Activated CD4-positive, alpha-beta T cell treated with anti-CD3 and anti-CD28 coated beads for 48 hours (primary cell): Measurements from ENCODE around the gene REPIN1.
"Not testable (repeated sequence)": the region's sequence is repeated elsewhere in the genome, so short reads cannot be mapped to it uniquely, and the experiment has no call there.

Experiments used
- DNase-seq: peaks from one replicate; pipeline ENCODE4 v3.0.0-alpha.2; 2020

The REPIN1 gene

DNA sequence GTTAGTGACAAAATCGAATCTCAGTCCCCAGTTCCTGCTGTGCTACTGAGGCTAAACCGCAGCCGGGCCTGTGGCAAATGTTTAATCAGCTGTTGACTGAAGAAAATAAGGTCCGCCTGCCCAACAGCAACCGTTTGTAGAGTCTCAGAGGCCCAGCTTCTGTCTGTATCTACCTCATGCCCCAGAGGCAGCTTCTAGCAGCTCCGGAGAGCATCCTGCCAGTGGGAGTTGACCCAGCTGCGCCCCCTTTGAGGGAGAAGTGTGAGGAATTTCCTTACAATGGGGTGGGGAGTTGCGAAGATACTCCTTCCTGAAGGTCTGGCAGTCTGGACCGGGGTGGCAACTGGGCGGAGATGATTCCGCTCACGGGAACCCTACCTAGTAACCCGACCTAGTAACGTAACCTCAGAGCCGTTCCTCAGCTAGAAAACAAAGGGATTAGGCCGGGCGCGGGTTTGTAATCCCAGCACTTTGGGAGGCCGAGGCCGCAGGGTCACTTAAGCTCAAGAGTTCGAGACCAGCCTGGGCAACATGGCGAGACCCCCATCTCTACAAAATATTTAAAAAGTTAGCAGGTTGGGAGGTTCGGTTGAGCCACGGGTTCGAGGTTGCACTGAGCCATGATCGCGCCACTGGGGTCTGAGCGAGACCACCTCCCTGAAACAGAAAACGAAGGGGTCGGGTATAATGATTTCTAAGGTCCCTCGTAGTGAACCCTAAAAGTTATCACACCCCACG is 9.7 kb downstream of the REPIN1 start:
- DNase-seq: peak; percentile 38

DNA sequence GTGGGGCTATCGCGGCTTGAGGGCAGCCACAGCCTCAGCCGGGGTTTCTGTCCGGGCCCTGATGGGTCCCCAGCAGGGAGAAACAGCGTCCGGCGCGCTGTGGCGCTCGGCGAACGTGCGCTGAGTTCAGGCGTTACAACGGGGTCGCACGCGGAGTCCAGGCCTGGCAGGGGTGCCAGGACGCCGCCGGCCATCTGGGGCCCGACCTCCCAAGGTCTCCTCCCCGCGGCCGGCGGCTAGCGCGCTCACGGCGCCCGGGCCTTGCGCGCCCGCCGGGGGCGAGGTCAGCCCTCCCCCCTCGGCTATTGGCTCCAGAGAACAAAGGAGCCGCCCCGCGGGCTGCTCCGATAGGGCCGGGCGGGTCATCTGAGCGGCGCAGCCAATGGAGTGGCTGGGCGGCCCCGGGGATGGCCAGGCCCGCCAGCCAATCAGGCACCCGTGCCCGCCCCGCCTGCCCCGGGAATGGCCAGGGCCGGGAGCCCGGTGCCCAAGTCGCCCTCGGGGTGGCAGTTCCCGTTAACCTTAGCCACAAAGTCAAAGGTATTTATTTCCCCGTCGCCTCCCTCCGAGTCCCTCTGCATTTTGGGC is 10.3 kb downstream of the REPIN1 start, which contains the start of gene ZNF775:
ZNF775 (plus strand) TSS at position 478 of the 588 bp plus-strand sequence. CDS start 9,141 bp downstream, outside the sequence.
- peak; percentile 94 for DNase-seq

DNA sequence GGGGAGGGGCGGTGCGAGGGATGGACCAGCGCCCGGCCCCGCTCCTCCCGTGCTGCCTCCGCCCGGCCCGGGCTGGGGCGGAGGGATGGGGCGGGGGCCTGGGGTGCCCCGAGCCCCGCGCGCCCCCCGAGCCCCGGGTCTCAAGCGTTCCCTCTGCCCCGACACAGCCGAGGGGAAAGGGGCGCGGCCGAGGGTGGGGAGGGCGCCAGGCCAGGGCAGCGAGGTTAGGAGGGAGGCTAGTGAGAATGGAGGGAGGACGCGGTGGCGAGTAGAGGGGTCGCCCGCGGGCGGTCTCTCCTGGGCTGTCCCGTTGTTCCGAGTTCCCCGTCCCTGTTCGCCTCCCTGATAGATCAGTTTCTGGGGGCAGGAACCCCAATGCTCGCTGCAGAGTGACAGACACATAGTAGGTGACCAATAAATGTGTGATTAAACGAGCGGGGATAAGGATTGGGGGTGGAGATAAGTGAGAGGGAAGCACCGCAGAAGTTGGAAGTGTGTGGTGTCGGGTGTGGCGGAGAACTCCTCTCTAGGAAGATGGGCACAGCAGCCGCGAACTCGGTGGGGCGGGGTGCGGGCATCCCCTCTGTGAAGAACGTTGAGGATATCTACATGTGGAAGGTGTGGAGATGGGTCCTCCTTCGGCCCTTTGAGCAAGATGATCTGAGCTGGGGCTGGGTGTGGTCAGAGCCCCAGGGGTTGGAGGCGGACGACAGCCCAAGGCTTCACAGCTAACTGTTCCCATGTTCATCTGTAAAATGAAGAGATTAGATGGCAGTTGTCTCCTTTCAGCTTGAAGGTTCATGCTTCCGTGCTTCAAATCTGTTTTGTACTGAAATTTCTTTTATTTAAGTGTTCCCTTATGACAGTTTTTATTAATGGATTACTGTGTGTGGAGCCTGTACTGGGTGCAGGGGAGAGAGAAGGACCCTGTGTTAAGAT is 11.1 kb downstream of the REPIN1 start:
- DNase-seq: peak; percentile 25

DNA sequence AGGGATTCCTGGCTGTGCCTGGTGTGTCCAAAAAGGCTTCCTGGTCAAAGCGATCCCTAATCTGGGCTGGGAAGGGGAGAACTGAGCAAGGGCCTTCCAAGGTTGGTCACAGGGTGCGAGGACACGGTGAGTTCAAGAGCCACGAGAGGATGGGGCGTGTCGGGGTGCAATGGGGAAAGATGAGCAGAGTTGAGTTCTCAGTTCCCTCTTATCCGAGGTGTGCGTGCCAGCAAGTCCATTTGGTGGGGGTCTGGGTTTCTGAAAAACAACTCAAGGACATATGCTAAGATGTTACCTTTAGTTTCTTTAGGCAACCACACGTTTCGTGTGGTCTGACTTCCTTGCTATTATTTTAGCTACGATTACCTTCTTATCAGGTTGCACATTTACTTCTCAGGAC is 11.8 kb downstream of the REPIN1 start:
- DNase-seq: no peak

DNA sequence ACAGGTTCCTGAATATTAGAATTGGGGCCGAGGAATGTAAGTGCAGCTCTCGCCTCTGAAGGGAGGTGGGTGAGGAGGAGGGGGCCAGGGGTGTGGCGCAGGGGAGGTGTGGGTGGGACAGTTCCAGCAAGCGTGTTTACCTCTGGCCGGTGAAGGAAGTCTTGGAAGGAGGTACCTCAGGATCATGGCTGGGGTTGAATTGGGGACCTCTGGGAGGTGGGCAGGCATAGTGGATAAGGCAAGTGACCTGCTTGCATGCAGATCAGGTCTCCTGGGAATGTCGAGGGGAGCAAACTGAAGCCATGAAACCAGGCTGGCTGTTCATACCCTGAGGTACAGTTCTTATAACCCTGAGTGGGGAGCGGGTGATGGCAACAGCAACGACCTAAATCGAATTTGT is 12.5 kb downstream of the REPIN1 start:
- no peak for DNase-seq

DNA sequence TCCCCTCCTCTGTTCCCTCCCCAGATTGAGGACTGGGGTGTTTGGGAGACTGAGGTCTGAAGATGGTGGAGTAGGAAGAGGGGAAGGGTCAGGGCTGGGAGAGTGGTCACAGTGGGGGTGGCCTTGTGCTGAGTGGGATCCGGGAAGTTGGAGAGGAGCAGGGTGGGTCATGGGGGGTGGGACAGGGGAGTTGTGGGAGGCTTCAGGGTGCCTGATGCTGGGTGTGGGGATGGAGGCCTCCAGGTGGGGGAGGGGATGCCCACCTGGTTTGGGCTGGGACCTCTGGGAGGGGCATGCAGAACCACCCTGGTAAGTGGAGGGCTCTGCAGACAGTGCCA is 13.1 kb downstream of the REPIN1 start:
- no peak for DNase-seq

DNA sequence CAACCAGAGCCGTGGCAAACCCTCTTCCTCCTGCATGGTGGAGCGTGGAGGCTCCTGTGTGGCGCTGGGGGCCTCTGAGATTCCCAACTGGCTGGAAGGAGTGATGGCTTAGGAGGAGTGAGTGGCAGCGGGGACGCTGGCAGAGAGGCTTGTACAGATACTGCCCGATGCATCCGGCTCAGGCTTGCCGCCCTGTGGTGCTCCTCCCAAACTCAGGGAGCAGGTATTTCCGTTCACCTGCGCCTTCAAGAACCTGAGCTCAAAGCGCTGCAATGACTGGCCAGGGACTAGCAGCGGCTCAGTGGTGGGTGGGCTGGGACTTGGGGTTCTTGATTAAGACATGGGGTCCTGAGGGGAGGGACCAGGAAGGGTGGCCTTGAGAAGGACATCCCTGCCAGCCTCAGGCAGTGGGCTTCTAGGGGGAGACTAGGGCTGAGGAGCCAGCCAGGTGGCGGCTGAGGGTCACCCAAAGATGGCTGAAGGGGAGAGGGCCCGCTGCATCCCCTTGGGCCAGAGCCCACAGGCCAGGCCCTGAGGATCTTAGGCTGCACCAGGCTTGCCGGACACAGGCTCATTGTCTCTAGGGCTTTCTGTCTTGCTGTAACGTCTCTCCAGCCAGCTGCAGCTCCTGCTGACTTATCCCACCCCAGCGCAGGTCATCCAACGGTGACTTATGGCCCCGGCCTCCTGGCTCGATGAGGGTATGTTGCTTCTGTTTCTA is 13.7 kb downstream of the REPIN1 start:
- DNase-seq: no peak

DNA sequence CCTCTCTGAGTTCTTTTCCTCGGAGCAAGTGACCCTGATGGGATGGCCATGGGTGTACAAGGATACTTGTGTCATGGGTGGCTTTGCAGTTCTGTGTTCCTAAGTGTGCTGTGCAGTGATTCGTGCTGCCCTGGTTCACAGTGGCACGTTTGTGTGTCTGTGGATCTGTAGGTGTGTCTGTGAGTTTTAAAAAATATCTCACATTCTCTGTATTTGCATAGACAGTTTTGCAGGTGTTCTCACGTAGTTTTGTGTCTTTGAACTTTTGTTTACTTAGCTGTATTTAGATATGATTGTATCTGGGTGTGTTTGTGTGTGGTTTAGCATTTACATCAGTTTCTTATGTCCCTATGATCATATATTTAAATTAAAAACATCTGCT is 14.2 kb downstream of the REPIN1 start:
- DNase-seq: no peak

DNA sequence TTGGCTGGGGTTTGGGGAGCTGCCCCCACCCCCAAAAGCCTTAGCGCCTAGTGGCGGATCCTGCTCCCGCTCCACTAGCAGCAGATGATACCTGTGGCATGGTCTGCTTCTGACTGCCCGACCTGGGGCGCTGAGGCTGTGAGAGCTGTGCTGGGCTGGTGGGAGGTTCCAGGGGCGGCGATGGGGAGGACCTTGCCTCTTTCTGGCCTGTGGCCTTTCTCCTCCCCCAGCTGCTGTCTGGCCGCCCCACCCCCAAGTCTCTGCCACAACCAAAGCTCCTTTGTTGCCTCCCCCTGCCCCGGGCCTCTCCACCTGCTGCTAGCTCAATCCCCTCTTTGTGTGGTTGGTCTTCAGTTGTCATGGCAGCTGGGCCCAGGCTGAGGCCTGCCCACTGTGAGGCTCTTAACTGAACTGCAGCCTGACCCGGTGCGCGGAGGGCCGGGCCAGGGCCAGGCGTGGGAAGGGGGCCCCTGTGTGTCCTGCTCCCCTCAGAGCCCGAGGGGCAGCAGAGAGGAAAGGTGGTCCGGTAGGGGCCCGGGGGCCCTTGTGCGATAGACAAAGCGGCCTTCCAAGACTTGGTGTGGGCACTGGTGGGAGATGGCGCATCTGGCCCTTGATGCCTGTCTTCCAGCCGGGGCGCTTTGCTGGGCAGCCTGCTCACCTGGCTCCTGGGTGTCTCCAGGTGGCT is 15.2 kb downstream of the REPIN1 start:
- no peak for DNase-seq

DNA sequence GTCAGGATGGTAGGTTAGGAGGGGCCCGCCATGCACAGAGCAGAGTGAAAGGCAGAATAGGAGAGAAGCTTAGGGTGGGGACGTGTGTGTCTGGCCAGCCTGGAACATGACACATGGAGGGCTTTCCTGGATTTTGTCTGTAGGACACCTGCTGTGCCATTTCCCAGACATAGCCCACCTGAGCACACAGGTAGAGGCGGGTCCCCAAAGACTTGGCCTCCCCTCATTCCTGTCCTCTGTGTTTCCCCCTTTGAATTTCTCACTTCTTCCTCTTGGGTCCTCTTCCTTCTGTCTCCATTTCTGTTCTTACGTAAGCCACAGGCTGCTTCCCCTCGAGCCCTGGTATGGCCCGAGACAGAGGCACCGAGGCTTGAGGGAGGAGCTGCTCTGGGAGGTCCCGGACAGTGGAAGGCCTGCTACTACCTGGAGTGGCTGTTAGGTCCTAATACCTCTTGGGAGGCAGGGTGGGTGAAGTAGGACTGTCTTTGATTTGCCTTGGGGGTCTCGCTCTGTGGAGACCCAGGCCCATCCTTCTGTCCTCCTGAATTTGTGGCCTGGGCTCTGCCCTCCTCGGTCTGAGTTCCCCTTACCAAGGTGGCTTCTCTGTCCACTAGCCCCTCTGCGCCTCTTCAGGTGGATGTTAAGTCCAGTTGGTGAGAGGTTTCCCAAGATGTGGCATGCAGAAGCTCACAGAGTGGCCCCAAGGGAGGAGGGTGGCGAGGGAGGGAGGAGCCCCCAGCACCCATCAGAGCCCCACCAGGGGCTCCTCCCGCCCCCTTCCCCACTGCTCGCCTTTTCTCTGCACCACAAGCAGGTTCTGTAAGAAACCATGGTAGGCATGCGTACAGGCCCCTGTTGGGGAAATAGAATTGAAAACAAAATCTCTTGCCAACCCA is 16.0 kb downstream of the REPIN1 start:
- no peak for DNase-seq

DNA sequence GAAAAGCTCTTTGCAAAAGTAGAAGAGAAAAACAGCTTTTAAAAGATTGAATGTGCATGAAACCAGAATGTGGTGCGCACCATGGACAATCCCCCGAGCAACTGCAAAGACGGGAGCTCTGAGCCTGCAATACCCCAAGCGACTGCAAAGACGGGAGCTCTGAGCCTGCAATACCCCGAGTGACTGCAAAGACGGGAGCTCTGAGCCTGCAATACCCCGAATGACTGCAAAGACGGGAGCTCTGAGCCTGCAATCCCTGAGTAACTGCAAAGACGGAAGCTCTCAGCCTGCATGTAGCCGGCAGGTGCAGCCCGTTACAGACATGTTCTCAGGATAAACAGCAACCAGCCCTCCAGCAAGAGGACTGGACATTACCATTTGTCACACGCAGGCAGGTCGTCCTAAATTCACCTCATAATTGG is 16.7 kb downstream of the REPIN1 start:
- DNase-seq: no peak

DNA sequence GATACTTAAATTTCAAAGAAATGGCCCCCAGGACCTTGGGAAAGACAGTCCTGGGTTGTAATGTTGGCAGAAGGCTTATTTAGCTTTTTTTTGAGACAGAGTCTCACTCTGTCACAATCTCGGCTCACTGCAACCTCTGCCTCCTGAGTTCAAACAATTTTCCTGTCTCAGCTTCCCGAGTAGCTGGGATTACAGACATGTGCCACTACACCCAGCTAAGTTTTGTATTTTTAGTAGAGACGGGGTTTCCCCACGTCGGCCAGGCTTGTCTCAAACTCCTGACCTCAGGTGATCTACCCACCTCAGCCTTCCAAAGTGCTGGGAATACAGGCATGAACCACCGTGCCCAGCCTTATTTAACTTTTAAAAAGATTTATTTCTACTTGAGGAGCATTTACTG is 17.3 kb downstream of the REPIN1 start:
- not testable (repeated sequence) for DNase-seq

DNA sequence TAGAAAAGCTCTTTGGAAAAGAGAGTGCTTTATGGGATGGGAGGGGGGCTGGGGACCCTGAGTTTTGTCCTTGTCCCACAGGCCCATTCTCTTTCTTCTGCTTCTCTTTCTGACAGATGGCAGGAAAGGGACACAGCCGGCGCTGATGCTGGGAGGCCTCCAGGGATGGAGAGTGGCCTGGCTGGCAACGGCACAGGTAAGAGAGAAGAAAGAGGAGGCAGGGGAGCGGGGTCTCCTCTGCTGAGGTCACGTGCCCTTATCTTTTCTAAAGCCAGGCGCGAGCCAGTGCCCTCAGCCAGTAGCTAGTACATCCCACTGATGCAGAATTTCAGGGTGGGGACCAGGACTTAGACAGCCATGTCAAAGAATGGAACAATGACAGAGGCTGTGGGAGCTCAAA is 19.7 kb downstream of the REPIN1 start:
- no peak for DNase-seq

DNA sequence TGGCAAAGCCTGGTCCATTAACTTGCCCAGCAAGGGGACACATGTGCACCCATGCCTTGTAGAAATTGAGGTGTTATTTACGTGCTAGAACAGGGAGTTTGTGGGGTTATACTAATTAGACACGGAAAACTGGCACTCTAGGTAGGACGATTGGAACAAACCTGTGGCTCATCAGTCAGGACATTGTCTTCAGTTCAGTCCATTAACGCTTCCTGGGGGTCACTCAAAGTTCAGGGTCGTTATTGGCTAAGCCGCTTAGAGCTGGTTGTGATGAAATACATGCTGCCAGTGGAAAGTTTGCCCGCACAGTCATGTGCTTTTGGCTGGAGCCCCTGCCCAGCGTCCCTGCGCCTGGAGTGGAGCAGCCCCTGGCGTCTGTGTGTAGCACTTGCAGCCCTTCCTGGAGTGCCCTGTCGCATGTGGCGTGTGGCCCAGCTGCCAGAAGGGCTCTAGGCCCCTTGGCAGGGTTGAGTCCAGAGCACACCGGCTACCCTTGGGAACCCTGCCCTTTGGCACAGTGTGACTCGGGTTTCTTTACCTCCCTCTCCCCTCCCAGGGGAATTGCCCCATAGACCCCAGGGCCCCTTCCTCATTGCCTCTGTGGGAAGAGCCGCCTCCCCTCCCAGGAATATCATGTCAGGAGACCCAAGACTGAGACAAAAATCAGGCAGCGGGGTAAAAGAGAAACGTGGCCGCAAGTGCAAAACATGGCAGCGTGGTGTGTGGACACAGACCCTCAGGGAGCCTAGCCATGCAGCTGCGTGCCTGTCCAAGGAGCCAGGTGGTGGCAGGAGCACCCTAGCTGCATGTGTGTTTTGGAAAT is 20.3 kb downstream of the REPIN1 start:
- DNase-seq: no peak

DNA sequence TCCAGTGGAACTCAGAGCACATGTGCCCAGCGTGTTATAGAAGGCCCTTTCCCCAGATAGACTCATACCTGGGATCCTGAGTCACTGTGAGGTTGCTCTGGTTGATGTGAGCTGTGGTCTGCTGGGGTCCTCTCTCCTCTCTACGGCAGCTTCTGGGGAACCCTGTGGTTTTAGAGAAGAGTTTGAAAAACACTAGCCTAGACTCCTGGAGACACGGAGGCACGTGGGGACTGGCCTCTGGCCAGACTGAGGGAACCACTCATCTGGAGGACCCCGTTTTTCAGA is 20.9 kb downstream of the REPIN1 start:
- no peak for DNase-seq

DNA sequence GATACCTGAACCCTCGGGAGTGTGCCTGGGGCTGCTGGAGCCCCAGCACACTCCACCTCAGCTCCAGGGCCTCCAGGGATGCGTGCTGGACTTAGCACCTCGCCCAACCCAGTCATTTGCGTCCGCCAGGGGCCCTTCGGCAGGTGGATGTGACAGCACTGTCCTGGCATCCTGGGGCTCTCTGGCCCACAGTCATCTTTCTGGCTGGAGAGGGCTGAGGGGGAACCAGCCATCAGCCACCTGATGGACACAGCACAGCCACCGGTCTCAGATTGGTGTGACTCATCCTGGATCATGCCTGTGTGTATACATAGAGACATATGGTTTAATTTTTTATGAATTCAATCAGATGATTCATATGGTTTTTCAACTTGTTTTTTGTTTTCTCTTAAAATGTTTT is 21.6 kb downstream of the REPIN1 start:
- DNase-seq: no peak

DNA sequence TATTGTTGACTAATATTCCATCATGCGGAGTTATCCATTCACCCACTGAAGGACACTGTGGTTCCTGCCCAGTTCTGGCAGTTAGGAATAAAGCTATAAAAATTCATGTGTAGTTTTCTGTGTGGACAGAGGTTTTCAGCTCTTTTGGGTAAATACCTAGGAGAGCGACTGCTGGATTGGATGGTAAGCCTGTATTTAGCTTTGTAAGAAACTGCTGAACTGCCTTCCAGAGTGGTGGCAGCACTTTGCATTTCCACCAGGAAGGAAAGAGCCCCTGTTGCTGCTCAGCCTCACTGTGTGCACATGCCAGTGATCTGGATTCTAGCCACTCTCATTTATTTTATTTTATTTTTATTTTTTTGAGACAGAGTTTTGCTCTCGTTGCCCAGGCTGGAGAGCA is 24.7 kb downstream of the REPIN1 start:
- DNase-seq: no peak

DNA sequence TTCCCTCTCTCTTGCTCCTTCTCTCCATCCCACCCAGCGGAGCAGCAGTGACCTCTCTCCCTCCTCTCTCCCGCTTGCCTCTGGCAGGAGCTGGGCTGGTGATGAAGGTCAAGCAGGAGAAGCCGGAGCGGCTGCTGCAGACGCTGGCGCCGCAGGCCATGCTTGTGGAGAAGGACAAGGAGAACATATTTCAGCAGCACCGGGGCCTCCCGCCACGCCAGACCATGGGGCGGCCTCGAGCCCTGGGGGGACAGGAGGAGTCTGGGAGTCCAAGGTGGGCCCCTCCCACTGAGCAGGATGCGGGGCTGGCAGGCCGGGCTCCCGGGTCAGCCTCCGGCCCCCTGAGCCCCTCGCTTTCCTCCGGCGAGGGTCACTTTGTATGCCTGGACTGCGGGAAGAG is 27.8 kb downstream of the REPIN1 start:
- DNase-seq: no peak

DNA sequence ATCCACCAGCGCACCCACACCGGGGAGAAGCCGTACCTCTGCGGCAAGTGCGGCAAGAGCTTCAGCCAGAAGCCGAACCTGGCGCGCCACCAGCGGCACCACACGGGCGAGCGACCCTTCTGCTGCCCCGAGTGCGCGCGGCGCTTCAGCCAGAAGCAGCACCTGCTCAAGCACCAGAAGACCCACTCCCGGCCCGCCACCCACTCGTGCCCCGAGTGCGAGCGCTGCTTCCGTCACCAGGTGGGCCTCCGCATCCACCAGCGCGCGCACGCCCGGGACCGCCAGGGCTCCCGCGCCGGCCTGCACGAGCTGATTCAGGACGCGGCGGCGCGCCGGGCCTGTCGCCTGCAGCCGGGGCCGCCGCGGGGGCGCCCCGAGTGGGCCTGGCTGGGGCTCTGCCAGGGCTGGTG is 28.2 kb downstream of the REPIN1 start:
- DNase-seq: no peak

DNA sequence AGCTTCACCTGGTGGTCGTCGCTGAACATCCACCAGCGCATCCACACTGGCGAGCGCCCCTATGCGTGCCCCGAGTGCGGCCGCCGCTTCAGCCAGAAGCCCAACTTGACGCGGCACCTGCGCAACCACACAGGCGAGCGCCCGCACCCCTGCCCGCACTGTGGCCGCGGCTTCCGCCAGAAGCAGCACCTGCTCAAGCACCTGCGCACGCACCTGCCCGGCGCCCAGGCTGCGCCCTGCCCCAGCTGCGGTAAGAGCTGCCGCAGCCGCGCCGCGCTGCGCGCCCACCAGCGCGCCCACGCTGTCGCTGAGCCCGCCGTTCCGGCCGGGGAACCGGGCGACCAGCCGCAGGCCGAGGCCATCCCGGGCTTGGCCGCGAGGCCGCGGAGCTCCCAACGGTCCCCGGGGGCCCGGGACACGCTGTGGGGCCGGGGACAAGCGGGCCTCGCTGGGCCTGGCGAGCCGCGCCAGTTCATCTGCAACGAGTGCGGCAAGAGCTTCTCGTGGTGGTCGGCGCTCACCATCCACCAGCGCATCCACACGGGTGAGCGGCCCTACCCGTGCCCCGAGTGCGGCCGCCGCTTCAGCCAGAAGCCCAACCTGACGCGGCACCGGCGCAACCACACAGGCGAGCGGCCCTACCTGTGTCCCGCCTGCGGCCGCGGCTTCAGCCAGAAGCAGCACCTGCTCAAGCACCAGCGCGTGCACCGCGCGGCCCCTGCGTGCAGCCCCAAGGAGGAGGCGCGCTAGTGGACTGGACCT is 28.9 kb downstream of the REPIN1 start:
- DNase-seq: no peak
